Fibroblast of the aortic adventitia (primary cell): ENCODE data around the gene NDUFA1. TPM values are rescaled to one million over a fixed set of nuclear protein-coding genes. Genes with fewer than 3 reads are reported as not detected.
"Not testable (repeated sequence)": the region's sequence is repeated elsewhere in the genome, so short reads cannot be mapped to it uniquely, and the experiment has no call there.

Experiments used
- DNase-seq: peaks from one replicate; pipeline ENCODE4 v3.0.0-alpha.2; 2010; ENCODE audit warnings: low read depth
- H3K4me3 ChIP-seq: 2 replicates; pipeline ENCODE4 v1.5.1; 2011; ENCODE audit warnings: low read depth, mild to moderate bottlenecking, control low read depth, low read length, moderate library complexity
- CTCF ChIP-seq: IDR thresholded peaks from 2 replicates; pipeline ENCODE4 v1.5.1; 2011; ENCODE audit warnings: mild to moderate bottlenecking, low read length, control low read depth, inconsistent platforms; ENCODE audit not compliant: insufficient read depth
- total RNA-seq: library from RNA; depleted of rRNA; stranded (reverse); fragments of >200 nt; gene quantifications from 2 replicates; pipeline ENCODE4 v1.2.3, GENCODE V29; 2012; ENCODE audit warnings: low replicate concordance

The NDUFA1 gene
- total RNA-seq: 63.3 and 111 TPM in 2 replicates

GRCh38 chrX:119871599-119872395 lies at the start of gene NDUFA1, which contains the start of gene RNF113A:
Gene NDUFA1 (plus strand): TSS chrX:119871832. CDS start chrX:119871912, 80 bp downstream.
Gene RNF113A (minus strand): TSS chrX:119871733. CDS start chrX:119871613, 120 bp downstream.
- peak; percentile 72 for DNase-seq
- TF ChIP-seq CTCF: no peak
- peak within 1 kb of the TSS; percentile 79 for H3K4me3 ChIP-seq

GRCh38 chrX:119824221-119824620 lies 47.4 kb upstream of the NDUFA1 start:
- not testable (repeated sequence) for DNase-seq, H3K4me3 ChIP-seq

GRCh38 chrX:119826399-119826959 lies 45.2 kb upstream of the NDUFA1 start:
- no peak overlapping the region for H3K4me3 ChIP-seq
- peak; percentile 28 for DNase-seq
- no peak for TF ChIP-seq CTCF

- TF ChIP-seq CTCF: no peak
- no peak for DNase-seq
- H3K4me3 ChIP-seq: no peak overlapping the region
These were observed 43.2 kb upstream of the NDUFA1 start for GRCh38 chrX:119828446-119828845.

- no peak for TF ChIP-seq CTCF
- DNase-seq: no peak
- H3K4me3 ChIP-seq: no peak overlapping the region
These were observed 37.7 kb upstream of the NDUFA1 start for GRCh38 chrX:119833905-119834304.

GRCh38 chrX:119852382-119853353 lies 19.0 kb upstream of the NDUFA1 start, which contains the start of gene UPF3B:
Gene UPF3B (minus strand): TSS chrX:119852963. CDS start chrX:119852928, 35 bp downstream.
- peak within 1 kb of the TSS; percentile 77 for H3K4me3 ChIP-seq
- peak; percentile 97 for DNase-seq
- TF ChIP-seq CTCF: no peak
